GM19240 (cell line): Measurements from ENCODE around the gene PGC.

Experiments
- DNase-seq: peaks from one replicate; pipeline ENCODE4 v3.0.0; 2011; ENCODE audit warnings: low spot score; ENCODE audit not compliant: insufficient read length

Gene PGC

DNA sequence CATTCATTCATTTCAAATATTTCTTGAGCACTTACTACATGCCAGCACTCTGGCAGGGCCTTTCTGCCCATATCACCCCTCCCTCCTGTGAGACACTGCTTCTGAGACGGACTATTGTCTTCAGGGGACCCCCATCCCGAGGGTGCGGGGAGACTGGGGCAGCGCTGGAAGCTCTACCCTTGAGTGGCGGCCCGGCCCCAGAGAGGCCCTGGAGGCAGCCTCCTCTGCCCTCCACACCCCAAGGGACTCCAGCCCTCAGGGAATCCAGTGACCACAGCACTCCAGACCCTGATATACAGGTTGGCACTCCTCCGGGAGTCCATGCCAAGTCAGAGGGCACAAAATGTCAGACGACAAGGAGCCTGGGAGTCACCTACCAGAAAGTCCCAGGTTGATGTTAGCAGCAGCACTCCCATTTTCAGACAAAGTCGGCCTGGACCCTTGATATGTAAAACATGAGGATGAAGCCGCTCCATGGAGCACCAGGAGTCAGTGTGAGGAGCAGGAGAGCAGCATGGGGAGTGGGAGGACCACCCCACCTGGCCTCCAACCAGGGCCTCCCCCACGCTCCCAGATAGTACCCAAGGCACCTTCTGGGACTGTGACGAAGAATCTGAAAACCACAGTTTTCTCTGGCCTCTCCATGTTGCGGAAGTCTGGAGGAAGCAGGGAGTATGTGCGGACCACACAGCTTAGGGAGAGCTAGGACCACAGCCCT is 32.5 kb downstream of the PGC start:
- DNase-seq: no peak

GRCh38 chr6:41713650-41714291 is 33.4 kb downstream of the PGC start:
- no peak for DNase-seq

- DNase-seq: no peak
Observed at GRCh38 chr6:41713159-41713649, 34.0 kb downstream of the PGC start.

- DNase-seq: no peak
Observed at GRCh38 chr6:41712651-41713103, 34.5 kb downstream of the PGC start.

- no peak for DNase-seq
Observed at GRCh38 chr6:41711323-41712038, 35.7 kb downstream of the PGC start.

DNA sequence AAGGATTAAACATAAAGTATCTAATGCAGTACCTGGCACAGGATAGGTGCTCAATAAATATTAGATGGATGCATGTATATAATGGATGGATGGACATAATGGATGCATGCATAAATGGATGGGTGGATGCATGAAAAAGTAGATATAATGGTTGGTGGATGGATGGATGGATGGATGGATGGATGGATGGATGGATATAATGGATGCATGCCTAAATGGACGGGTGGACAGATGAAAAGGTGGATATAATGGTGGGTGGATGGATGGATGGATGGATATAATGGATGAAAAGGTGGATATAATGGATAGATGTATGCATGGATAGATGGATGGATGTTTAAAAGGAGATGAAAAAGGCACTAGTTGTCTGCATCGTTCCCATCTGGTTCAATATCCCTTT is 37.8 kb downstream of the PGC start:
- no peak for DNase-seq

GRCh38 chr6:41708856-41709255 is 38.3 kb downstream of the PGC start:
- DNase-seq: no peak

DNA sequence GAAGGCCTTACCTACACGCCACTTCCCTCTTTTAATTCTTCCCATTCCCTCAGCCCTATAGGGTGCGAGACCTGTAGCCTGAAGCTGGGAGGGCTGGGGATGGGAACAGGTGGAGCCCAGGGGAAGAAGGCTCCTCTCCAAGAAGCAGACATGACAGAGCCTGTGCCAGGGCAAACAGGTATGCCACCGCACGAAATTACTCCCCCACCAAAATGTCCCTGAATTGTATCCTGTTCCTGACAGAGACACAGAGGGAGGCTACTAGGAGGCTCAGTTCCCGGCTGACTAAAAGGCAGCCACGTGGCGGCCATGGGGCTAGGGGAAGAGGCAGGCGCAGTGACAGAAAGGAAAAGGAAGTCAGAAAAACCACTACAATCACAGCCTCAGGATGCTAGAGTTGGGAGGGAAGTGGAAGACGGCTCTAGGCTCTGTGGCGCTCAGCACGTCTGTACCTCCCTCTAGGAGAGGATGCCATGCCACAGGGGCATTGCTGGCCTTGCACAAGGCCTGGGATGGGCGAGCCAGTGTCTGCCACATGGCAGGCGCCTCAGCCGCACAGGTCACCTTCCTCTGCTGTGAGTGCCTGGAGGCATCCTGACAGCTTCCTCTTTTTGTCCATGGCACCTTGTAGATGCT is 39.5 kb downstream of the PGC start:
- no peak for DNase-seq

GRCh38 chr6:41706876-41707564 is 40.2 kb downstream of the PGC start:
- no peak for DNase-seq

GRCh38 chr6:41705996-41706835 is 41.0 kb downstream of the PGC start:
- DNase-seq: peak; percentile 93

DNA sequence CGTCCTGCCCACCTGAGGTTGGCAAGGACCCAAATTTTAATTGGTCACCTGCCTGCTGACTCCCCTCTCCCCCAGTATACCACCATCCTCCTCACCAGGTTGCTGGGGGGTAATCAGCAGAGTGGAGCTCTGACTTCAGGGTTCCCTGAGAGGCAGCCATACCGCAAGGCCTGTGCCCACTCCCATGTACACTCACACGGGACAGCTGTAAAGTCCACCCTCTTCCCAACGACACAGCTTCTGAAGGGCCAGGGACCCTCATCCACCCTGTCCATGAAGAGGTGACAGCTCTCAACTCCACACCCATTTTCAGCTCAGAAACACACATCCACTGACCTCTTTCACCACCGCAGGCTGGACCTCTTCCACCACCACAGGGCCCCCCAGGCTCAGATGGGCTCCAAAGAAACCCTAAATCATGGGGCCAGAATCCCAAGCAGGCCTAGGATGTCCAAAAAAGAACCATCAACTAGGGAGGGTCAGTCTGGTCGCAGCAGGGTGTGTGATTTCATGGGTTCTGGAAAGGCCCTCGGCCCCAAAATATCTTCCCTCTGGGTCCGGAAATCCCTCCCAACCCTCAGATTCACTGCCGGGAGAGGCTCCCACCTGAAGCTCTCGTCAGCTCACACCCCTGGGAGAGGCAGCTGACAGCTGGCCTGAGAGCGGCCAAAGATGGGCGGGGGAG is 41.7 kb downstream of the PGC start:
- DNase-seq: no peak

- no peak for DNase-seq
Observed at GRCh38 chr6:41704656-41705310, 42.4 kb downstream of the PGC start.

- DNase-seq: no peak
Observed at GRCh38 chr6:41704028-41704427, 43.2 kb downstream of the PGC start.

DNA sequence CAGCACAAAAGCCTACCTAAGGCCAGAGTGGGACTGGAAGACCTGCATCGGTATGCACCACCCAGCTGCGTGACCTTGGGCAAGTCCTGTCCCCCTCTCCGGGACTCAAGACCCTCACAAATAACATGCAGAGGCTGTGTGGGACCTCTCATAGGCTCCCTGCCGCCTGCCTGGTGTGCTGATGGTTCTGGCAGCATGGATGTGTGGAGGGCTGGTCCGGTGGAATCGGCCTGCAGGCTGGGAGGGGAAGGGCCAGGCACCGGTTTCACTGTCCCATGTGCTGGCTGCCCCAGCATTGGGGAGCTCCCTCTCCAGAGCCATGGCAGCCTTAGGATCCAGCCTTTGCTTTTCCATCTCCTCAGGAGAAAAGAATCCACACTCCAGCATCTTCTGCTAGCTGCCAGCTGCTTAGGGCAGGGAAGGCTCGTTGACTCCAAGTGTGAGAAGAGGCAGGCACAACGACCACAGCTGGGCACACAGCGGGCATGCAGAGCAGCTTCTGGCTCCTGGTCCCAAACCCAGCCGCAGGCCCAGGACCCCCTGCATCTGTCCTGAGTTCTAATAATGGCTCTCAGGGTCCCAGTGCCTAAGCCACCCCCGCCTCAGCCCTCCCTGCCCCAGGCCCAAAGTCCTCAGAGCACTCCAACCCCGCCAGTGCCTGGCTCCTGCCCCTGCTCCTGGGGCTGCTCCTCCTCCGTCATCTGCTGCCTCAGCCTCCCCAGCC is 44.3 kb downstream of the PGC start:
- DNase-seq: no peak

DNA sequence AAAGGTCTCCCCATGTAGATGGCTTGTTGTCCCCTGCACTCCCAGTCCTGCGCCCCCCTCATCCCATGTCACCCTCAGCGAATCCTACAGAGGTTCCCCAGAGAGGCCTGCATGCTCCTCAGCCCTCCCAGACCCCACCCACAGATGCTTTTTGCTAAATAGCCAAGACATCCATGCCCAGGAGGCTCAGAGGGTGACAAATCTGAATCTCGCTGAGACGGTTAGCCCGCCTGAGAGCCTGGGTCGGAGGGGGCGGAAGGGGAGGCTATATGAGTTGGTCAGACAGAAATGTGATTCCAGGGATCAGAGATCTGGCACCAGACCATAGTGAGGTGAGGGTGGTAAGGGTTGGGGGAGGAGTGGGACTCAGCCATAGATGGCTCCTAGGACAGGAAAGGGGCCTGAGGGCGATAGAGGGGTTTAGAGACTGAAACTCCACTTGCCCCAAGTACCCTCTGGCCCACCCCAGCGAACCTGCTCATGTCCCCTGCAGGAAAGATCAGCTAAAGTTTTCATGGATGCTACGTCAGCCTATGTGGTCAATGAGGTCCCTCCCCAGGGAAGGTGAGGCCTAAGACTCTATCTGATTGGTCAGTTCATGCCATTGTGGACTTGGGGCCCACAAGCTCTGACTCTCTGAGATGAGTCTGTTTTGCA is 45.0 kb downstream of the PGC start:
- no peak for DNase-seq

DNA sequence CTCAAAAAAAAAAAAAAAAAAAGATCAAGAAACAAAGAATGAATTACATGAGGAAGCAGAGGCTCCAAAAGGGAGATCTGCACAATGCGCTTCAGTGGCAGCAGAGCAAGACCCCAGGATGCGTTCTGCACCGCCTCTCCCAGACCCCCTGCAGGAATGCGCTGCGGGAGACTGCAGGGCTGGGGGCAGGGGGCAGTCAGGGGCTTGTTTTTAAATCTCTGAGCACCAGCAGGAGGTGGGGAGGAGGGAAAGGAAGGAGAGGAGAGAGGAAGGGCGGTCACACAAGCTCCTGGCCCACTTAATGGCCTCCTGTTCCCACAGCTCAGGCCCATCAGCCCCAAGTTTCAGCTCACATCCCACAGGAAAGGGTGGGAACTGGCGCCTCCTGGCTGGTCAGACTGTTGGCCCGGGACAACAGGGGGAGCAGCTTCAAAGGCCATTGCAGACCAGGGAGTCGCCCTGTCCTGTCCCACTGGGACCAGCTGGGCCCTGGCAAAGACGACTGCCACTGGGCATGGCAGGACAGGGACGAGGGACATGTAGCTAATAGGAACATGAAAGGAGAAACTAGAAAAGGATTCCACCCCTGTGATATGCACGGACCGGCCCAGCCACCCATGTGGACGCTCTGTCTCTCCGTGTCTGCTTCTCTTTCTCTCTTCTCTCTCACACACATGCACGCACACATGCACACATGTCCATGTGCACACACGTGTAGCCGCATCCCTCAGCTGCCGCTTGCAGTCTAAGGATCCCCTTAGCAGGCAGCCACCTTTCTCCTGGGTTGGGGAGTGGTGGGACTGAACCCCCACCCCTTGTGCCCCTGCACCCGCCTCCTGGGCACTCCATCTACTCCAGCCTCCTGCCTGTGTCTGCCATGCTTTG is 46.5 kb downstream of the PGC start:
- no peak for DNase-seq

GRCh38 chr6:41699063-41699462 is 48.1 kb downstream of the PGC start:
- no peak for DNase-seq
